Mesenchymal stem cell (in vitro differentiated cells and primary cell): ENCODE data around the gene REM1.
A peak's percentile ranks its signal among the peaks of the same experiment; 100 is the strongest.

Experiments
- DNase-seq: peaks from one replicate; pipeline ENCODE4 v3.0.0-alpha.2; 2013
- H2AFZ ChIP-seq: one replicate; pipeline ENCODE4 v1.6.1; 2013; ENCODE audit warnings: low read depth, mild to moderate bottlenecking, control low read depth, inconsistent platforms, low read length, moderate library complexity
- H2AK5ac ChIP-seq: 2 replicates; pipeline ENCODE4 v1.6.1; 2013; ENCODE audit warnings: low read length, moderate library complexity, mild to moderate bottlenecking, inconsistent platforms; ENCODE audit not compliant: severe bottlenecking
- H2BK120ac ChIP-seq: one replicate; pipeline ENCODE4 v1.6.1; 2013; ENCODE audit warnings: low read depth, mild to moderate bottlenecking, inconsistent platforms, low read length, moderate library complexity
- H2BK12ac ChIP-seq, 2 experiments: one replicate each; pipeline ENCODE4 v1.6.1; 2013; ENCODE audit warnings: inconsistent platforms in 2 of 2, low read length in 2 of 2, mild to moderate bottlenecking in 2 of 2, moderate library complexity in 2 of 2, control low read depth in 1 of 2
- H2BK15ac ChIP-seq: one replicate; pipeline ENCODE4 v1.6.1; 2013; ENCODE audit warnings: mild to moderate bottlenecking, low read depth, inconsistent platforms; ENCODE audit not compliant: poor library complexity, severe bottlenecking
- H2BK5ac ChIP-seq: 2 replicates; pipeline ENCODE4 v1.6.1; 2013; ENCODE audit warnings: low read depth, mild to moderate bottlenecking, low read length, control low read depth, inconsistent platforms; ENCODE audit not compliant: poor library complexity, severe bottlenecking
- H3K14ac ChIP-seq, 2 experiments: one replicate each; pipeline ENCODE4 v1.6.1; 2013; ENCODE audit warnings: inconsistent platforms in 2 of 2, low read length in 2 of 2, control low read depth in 1 of 2, mild to moderate bottlenecking in 1 of 2, moderate library complexity in 1 of 2
- H3K18ac ChIP-seq, 2 experiments: one replicate each; pipeline ENCODE4 v1.6.1; 2013; ENCODE audit warnings: inconsistent platforms in 2 of 2, low read length in 2 of 2, control low read depth in 1 of 2, low read depth in 1 of 2, mild to moderate bottlenecking in 1 of 2
- H3K23ac ChIP-seq, 2 experiments: one replicate each; pipeline ENCODE4 v1.6.1; 2013; ENCODE audit warnings: inconsistent platforms in 2 of 2, low read length in 2 of 2, mild to moderate bottlenecking in 2 of 2, moderate library complexity in 2 of 2, control low read depth in 1 of 2
- H3K27ac ChIP-seq: 2 replicates; pipeline ENCODE4 v1.5.1; 2013; ENCODE audit warnings: mild to moderate bottlenecking, moderate library complexity, low read length, control low read depth, inconsistent platforms; ENCODE audit not compliant: poor library complexity, severe bottlenecking
- H3K27me3 ChIP-seq, 2 experiments: 2 replicates each; pipeline versions ENCODE4 v1.6.1 to v1.7.0; 2013; ENCODE audit warnings: low read length in 2 of 2, mild to moderate bottlenecking in 2 of 2, moderate library complexity in 2 of 2, control low read depth in 1 of 2, inconsistent platforms in 1 of 2; ENCODE audit not compliant: control insufficient read depth in 1 of 2, insufficient read depth in 1 of 2
- H3K36me3 ChIP-seq, 2 experiments: 2 replicates each; pipeline versions ENCODE4 v1.6.1 to v1.7.0; 2013; ENCODE audit warnings: low read length in 2 of 2, control low read depth in 1 of 2, inconsistent platforms in 1 of 2, low read depth in 1 of 2, mild to moderate bottlenecking in 1 of 2; ENCODE audit not compliant: insufficient read depth in 2 of 2, control insufficient read depth in 1 of 2
- H3K4ac ChIP-seq, 2 experiments: one replicate each; pipeline ENCODE4 v1.6.1; 2013; ENCODE audit warnings: inconsistent platforms in 2 of 2, low read length in 2 of 2, mild to moderate bottlenecking in 2 of 2, moderate library complexity in 2 of 2, control low read depth in 1 of 2, low read depth in 1 of 2
- H3K4me1 ChIP-seq: 2 replicates; pipeline ENCODE4 v1.6.1; 2013; ENCODE audit warnings: low read depth, low read length, control low read depth; ENCODE audit not compliant: control insufficient read depth, insufficient read depth
- H3K4me2 ChIP-seq: 2 replicates; pipeline ENCODE4 v1.6.1; 2013; ENCODE audit warnings: low read length, mild to moderate bottlenecking, inconsistent platforms; ENCODE audit not compliant: poor library complexity, severe bottlenecking
- H3K4me3 ChIP-seq, 2 experiments: 2 replicates each; pipeline versions ENCODE4 v1.5.1 to v1.7.0; 2013; ENCODE audit warnings: low read length in 2 of 2, mild to moderate bottlenecking in 2 of 2, control low read depth in 1 of 2, low read depth in 1 of 2; ENCODE audit not compliant: insufficient read depth in 1 of 2
- H3K79me1 ChIP-seq: replicated peaks from 2 replicates; pipeline ENCODE4 v1.6.1; 2013; ENCODE audit warnings: mild to moderate bottlenecking, control low read depth, low read length, inconsistent platforms; ENCODE audit not compliant: poor library complexity, severe bottlenecking
- H3K9ac ChIP-seq: 2 replicates; pipeline ENCODE4 v1.7.0; 2013; ENCODE audit warnings: mild to moderate bottlenecking, low read length, moderate library complexity
- H3K9me3 ChIP-seq: 2 replicates; pipeline ENCODE4 v1.7.0; 2013; ENCODE audit warnings: mild to moderate bottlenecking, low read length; ENCODE audit not compliant: control insufficient read depth
- H4K8ac ChIP-seq: one replicate; pipeline ENCODE4 v1.6.1; 2013; ENCODE audit warnings: inconsistent platforms, mild to moderate bottlenecking, low read length, moderate library complexity
- H4K91ac ChIP-seq: one replicate; pipeline ENCODE4 v1.6.1; 2013; ENCODE audit warnings: mild to moderate bottlenecking, low read length, inconsistent platforms
- WGBS: methylation state at CpG from one replicate; pipeline ENCODE4 v1.1.7; 2013; ENCODE audit warnings: mixed read lengths; 5-methylcytosine and 5-hydroxymethylcytosine counted together

REM1 gene

DNA sequence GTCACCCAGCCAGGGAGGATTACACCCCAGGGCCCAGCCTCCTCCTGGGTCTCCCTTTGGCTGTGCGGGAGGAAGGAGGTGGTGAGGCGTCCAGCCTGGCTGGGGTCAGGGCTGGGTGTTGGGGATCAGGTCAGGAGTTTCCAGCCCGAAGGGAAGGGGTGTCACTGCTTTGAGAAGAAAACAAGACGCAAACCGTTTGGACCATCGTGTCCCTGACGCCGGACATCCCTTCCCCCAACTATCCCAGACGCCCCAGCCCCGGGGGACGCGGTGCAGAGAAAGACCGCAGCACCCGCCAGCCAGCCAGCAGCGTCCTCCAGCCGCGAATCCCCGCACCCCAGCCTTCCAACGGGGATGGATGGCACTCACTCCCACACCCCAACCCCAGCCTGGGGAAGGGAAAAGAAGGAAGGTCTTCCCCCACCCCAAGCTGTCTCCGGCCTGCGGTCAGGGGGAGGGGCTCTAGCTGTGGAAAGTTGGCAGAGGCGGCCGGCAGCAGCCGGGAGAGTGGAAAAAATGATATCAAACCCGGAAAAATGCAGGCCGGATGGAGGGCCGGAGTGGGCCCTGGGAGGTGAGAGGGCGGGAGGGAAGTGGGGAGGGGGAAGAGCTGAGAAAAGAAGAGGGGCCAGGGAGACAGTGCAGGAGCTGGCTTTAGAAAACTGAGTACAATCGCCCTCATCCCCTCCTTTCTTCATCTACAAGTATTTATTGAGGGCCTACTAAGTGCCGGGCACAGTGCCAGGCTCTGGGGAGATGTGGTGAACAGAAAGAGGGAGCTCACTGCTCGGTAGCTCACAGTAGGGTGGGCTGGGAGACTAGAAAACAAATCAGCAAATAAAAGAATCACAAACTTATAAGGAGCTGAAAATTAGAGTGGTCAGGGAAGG lies 10.6 kb downstream of the REM1 start:
- no peak overlapping the region for H2AFZ ChIP-seq
- H3K4me2 ChIP-seq: no peak overlapping the region
- H2BK15ac ChIP-seq: no peak overlapping the region
- peak overlapping the region in 1 of 2 experiments; percentile 48 for H3K4me3 ChIP-seq
- no peak overlapping the region for H2BK5ac ChIP-seq
- H2BK120ac ChIP-seq: no peak overlapping the region
- no peaks in the 10 kb centered on the region for H3K36me3 ChIP-seq
- H3K79me1 ChIP-seq: no peaks in the 10 kb centered on the region
- H3K27ac ChIP-seq: no peak overlapping the region
- no peaks in the 10 kb centered on the region for H3K9me3 ChIP-seq
- H3K18ac ChIP-seq: no peak overlapping the region
- peak overlapping the region; percentile 32 for H4K8ac ChIP-seq
- peaks cover 7 to 27% of the 10 kb centered on the region in 2 experiments for H3K27me3 ChIP-seq
- H3K9ac ChIP-seq: peak overlapping the region; percentile 82
- H3K14ac ChIP-seq: no peak overlapping the region
- H4K91ac ChIP-seq: no peak overlapping the region
- WGBS: 74% methylated on average over 25 of the region's 31 CpGs
- peaks cover 3% of the 10 kb centered on the region for H3K4me1 ChIP-seq
- H3K4ac ChIP-seq: no peak overlapping the region
- H2BK12ac ChIP-seq: no peak overlapping the region
- peak; percentile 19 for DNase-seq
- H2AK5ac ChIP-seq: no peak overlapping the region
- H3K23ac ChIP-seq: no peak overlapping the region

DNA sequence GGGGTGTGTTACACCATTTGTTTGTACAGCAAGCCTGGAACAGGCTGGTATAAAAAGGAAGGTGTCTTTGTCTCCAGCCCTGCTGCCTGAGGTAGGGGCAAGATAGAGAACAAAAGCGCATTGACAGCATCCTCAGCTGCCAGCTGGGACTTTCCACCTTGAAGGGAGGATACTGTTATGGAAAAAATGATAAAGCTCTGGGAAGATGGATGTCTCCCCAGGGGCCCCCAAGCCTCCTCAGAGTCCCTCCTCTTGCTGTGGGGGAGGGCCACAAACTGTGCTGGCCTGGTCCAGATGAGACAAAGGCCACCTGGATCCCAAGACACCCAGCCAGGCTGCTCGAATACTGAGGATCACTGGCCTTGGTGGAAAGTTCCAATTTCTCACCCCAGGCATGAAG lies 13.0 kb downstream of the REM1 start:
- Histone ChIP-seq H2BK12ac (no peak overlapping the region), H3K4me3 (no peak overlapping the region), H2BK120ac (no peak overlapping the region), H4K8ac (no peak overlapping the region), H3K79me1 (no peaks in the 10 kb centered on the region), H3K18ac (no peak overlapping the region), H2AFZ (no peak overlapping the region), H3K27me3 (peaks cover 7 to 16% of the 10 kb centered on the region in 2 experiments), H3K4me2 (no peak overlapping the region), H2AK5ac (no peak overlapping the region), H3K9ac (no peak overlapping the region), H3K23ac (no peak overlapping the region), H3K9me3 (no peaks in the 10 kb centered on the region), H3K14ac (no peak overlapping the region), H2BK5ac (no peak overlapping the region), H3K4me1 (peaks cover 2% of the 10 kb centered on the region), H4K91ac (no peak overlapping the region), H2BK15ac (no peak overlapping the region), H3K4ac (no peak overlapping the region), H3K27ac (no peak overlapping the region), H3K36me3 (no peaks in the 10 kb centered on the region)
- no peak for DNase-seq
- WGBS: 70% methylated on average over 2 of the region's 2 CpGs

- no peak for DNase-seq
- H4K91ac ChIP-seq: no peak overlapping the region
- no peak overlapping the region for H2BK120ac ChIP-seq
- no peak overlapping the region for H2BK5ac ChIP-seq
- peaks cover 1% of the 10 kb centered on the region for H3K4me1 ChIP-seq
- H4K8ac ChIP-seq: no peak overlapping the region
- no peak overlapping the region for H3K4me2 ChIP-seq
- no peak overlapping the region for H3K14ac ChIP-seq
- no peak overlapping the region for H3K4me3 ChIP-seq
- no peaks in the 10 kb centered on the region for H3K79me1 ChIP-seq
- no peak overlapping the region for H2BK15ac ChIP-seq
- no peaks in the 10 kb centered on the region for H3K36me3 ChIP-seq
- no peak overlapping the region for H3K4ac ChIP-seq
- H2AK5ac ChIP-seq: no peak overlapping the region
- no peaks in the 10 kb centered on the region for H3K9me3 ChIP-seq
- no peak overlapping the region for H3K9ac ChIP-seq
- H3K27me3 ChIP-seq: peaks cover 7 to 19% of the 10 kb centered on the region in 2 experiments
- no peak overlapping the region for H3K27ac ChIP-seq
- no peak overlapping the region for H3K23ac ChIP-seq
- no peak overlapping the region for H2AFZ ChIP-seq
- H3K18ac ChIP-seq: no peak overlapping the region
- no peak overlapping the region for H2BK12ac ChIP-seq
- WGBS: 53% methylated on average over 2 of the region's 3 CpGs
Measured at GRCh38 chr20:31489152-31489551, 14.1 kb downstream of the REM1 start.

GRCh38 chr20:31490752-31491151 lies 15.7 kb downstream of the REM1 start:
- Histone ChIP-seq H3K27me3 (peaks cover 7 to 22% of the 10 kb centered on the region in 2 experiments), H2BK5ac (no peak overlapping the region), H3K4me1 (no peaks in the 10 kb centered on the region), H3K27ac (no peak overlapping the region), H2BK120ac (no peak overlapping the region), H4K8ac (no peak overlapping the region), H3K9ac (no peak overlapping the region), H2BK12ac (no peak overlapping the region), H3K14ac (no peak overlapping the region), H3K4ac (no peak overlapping the region), H3K4me3 (no peak overlapping the region), H2BK15ac (no peak overlapping the region), H3K18ac (no peak overlapping the region), H2AK5ac (no peak overlapping the region), H4K91ac (no peak overlapping the region), H3K23ac (no peak overlapping the region), H3K9me3 (no peaks in the 10 kb centered on the region), H2AFZ (no peak overlapping the region), H3K79me1 (no peaks in the 10 kb centered on the region), H3K4me2 (no peak overlapping the region), H3K36me3 (no peaks in the 10 kb centered on the region)
- no peak for DNase-seq
- WGBS: 88% methylated on average over 3 of the region's 3 CpGs
